ENCODE measurements around the gene DAAM1. TPM values are rescaled to one million over a fixed set of nuclear protein-coding genes. Genes with fewer than 3 reads are reported as not detected.

DAAM1 gene
- total RNA-seq, 4 donors from 2014 or later = 25.3 to 47.2 (median 37.8) TPM

DNA sequence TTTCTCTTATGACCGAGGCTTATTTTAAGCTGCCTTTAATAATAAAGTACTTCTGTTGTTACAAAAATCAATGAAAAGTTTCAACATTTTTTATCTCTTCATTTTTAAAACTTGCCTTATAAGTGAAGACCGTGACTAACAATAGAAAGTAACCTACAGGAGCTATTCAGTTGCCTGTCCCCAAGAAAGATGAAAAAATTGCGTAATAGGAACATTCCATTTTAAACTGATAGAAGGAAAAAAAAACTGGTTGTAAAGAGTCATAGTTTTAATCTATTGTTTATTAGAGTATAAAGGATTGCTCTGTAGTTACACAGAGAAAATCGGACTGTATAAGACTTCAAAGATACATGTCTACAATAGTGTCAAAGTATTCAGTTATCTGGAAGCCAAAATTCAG, 83.3 kb downstream of the DAAM1 start:
- H3K36me3 ChIP-seq = no peaks in the 10 kb centered on the region
- no peak overlapping the region for H3K27ac ChIP-seq
- peaks cover 21 to 23% of the 10 kb centered on the region in 2 donors for H3K4me1 ChIP-seq
- no peak overlapping the region for H3K4me3 ChIP-seq (replicated peaks in 1 of 3)
- 90 to 93% methylated on average over 4 of the region's 4 CpGs for WGBS, 2 donors
- intact Hi-C loops (cut with DNase I) = no loop called here
- H3K9me3 ChIP-seq = no peaks in the 10 kb centered on the region
- H3K27me3 ChIP-seq = no peaks in the 10 kb centered on the region
- DNase-seq = no peak
- TF ChIP-seq POLR2A (IDR thresholded peaks at IDR 0.05) (no peak), CTCF (IDR thresholded peaks at IDR 0.05) (no peak)

GRCh38 chr14:59272633-59273032, 84.2 kb downstream of the DAAM1 start:
- peaks cover 21 to 23% of the 10 kb centered on the region in 2 donors for H3K4me1 ChIP-seq
- no peak for TF ChIP-seq POLR2A (IDR thresholded peaks at IDR 0.05)
- no peak for TF ChIP-seq CTCF (IDR thresholded peaks at IDR 0.05)
- H3K27ac ChIP-seq = no peak overlapping the region
- H3K4me3 ChIP-seq (replicated peaks in 1 of 3) = no peak overlapping the region
- intact Hi-C loops (cut with DNase I) = no loop called here
- no peak for DNase-seq
- no peaks in the 10 kb centered on the region for H3K27me3 ChIP-seq
- no peaks in the 10 kb centered on the region for H3K9me3 ChIP-seq
- no peaks in the 10 kb centered on the region for H3K36me3 ChIP-seq

- Histone ChIP-seq H3K4me1 (peaks cover 21 to 23% of the 10 kb centered on the region in 2 donors), H3K36me3 (no peaks in the 10 kb centered on the region), H3K9me3 (no peaks in the 10 kb centered on the region), H3K27ac (no peak overlapping the region), H3K27me3 (no peaks in the 10 kb centered on the region), H3K4me3 (replicated peaks in 1 of 3) (no peak overlapping the region)
- TF ChIP-seq POLR2A (IDR thresholded peaks at IDR 0.05) (no peak), CTCF (IDR thresholded peaks at IDR 0.05) (no peak)
- DNase-seq = no peak
- intact Hi-C loops (cut with DNase I) = no loop called here
- 91 to 93% methylated on average over 4 of the region's 4 CpGs for WGBS, 2 donors
These were observed 85.3 kb downstream of the DAAM1 start for GRCh38 chr14:59273737-59274136.

DNA sequence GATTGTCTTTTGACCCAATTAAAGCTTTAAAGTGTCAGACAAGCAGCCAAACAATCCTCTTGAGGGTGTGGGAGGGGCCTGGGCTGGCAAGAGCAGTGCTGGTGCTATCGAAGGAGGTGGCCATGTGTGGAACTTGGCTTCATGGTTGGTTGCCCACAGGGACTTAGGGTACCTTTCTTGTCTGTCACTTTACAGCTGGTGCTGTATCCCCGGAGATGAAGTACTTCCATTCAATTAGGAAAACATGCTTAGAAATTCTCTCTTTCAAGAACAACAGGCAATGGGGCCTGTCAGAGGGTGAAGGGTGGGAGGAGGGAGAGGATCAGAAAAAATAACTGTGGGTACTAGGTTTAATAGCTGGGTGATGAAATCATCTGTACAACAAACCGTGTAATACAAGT, 86.5 kb downstream of the DAAM1 start:
- no peaks in the 10 kb centered on the region for H3K9me3 ChIP-seq
- H3K4me1 ChIP-seq = peaks cover 18 to 21% of the 10 kb centered on the region in 2 donors
- no peaks in the 10 kb centered on the region for H3K27me3 ChIP-seq
- H3K36me3 ChIP-seq = no peaks in the 10 kb centered on the region
- TF ChIP-seq POLR2A (IDR thresholded peaks at IDR 0.05) (no peak), CTCF (IDR thresholded peaks at IDR 0.05) (no peak)
- no peak overlapping the region for H3K4me3 ChIP-seq (replicated peaks in 1 of 3)
- intact Hi-C loops (cut with DNase I) = no loop called here
- peak; percentile 91 to 94 for DNase-seq
- 18 to 22% methylated on average over 3 of the region's 3 CpGs for WGBS, 2 donors
- peak overlapping the region in 1 of 3 donors; percentile 1 for H3K27ac ChIP-seq

- Histone ChIP-seq H3K4me3 (replicated peaks in 1 of 3) (no peak overlapping the region), H3K27ac (peak overlapping the region in 2 of 3 donors; percentile 1 to 30), H3K27me3 (no peaks in the 10 kb centered on the region), H3K9me3 (no peaks in the 10 kb centered on the region), H3K4me1 (peaks cover 18 to 21% of the 10 kb centered on the region in 2 donors), H3K36me3 (no peaks in the 10 kb centered on the region)
- intact Hi-C loops (cut with DNase I) = no loop called here
- TF ChIP-seq POLR2A (IDR thresholded peaks at IDR 0.05) (no peak), CTCF (IDR thresholded peaks at IDR 0.05) (no peak)
- DNase-seq = no peak
These were observed 87.2 kb downstream of the DAAM1 start for GRCh38 chr14:59275668-59276067.

All from thyroid gland (tissue), 4 donors.